Activated effector memory CD4-positive, alpha-beta T cell treated with Interleukin-2 at 50 U/mL for 16 hours (primary cell): ENCODE data around the gene CPSF7.
"Not testable (repeated sequence)": the region's sequence is repeated elsewhere in the genome, so short reads cannot be mapped to it uniquely, and the experiment has no call there.

Experiments used
- DNase-seq: peaks from one replicate; pipeline ENCODE4 v3.0.0-alpha.2; 2020

CPSF7 gene

GRCh38 chr11:61429691-61430582 lies at the start of gene CPSF7, which contains the start of gene SDHAF2:
Gene CPSF7 (minus strand): TSS chr11:61429975. CDS start chr11:61429235, 740 bp downstream.
Gene SDHAF2 (plus strand): TSS chr11:61430124. CDS start chr11:61430147, 23 bp downstream.
- DNase-seq = peak; percentile 97

DNA sequence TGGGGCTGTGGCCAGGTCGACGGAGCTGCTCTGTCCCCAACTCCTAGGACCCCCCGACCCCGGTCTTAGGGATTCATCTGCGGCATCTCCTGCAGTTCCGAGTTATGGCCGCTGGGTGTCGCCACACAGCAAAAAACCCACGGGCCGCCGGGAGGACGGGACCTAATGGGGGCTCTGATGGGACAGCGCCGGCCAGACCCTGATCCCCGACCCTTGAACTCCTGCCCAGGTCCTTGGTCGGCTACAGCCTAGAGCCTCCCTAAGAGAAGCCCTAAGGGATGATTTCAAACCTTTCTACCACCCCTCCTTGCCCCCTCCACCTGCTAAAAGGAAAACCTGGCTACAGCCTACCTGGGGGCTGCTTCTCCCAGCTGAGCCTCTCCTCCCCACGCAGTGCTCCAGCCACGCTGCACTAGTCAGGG lies 48.0 kb upstream of the CPSF7 start:
- DNase-seq = peak; percentile 33

- no peak for DNase-seq
Observed at GRCh38 chr11:61477126-61477525, 47.4 kb upstream of the CPSF7 start.

DNA sequence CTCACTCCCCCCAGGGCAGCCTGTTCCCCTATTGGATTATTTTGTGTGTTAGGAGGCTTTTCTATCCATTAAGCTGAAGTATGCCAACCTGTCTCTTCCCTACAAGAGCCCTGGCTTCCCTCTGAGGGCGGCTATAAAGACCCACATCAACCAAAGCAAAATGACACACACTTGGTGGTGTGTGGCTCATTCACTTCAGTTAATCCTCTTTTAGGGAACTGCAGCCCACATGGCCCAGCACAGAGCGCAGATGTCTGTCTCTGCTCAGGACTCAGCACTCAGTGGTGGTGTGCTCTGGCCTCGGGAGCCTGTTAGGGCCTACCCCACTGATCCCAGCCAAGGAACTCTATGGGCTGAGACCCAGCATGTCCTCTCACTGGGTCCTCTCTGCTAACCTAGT lies 46.6 kb upstream of the CPSF7 start:
- DNase-seq = no peak

- no peak for DNase-seq
Observed at GRCh38 chr11:61475433-61475832, 45.7 kb upstream of the CPSF7 start.

DNA sequence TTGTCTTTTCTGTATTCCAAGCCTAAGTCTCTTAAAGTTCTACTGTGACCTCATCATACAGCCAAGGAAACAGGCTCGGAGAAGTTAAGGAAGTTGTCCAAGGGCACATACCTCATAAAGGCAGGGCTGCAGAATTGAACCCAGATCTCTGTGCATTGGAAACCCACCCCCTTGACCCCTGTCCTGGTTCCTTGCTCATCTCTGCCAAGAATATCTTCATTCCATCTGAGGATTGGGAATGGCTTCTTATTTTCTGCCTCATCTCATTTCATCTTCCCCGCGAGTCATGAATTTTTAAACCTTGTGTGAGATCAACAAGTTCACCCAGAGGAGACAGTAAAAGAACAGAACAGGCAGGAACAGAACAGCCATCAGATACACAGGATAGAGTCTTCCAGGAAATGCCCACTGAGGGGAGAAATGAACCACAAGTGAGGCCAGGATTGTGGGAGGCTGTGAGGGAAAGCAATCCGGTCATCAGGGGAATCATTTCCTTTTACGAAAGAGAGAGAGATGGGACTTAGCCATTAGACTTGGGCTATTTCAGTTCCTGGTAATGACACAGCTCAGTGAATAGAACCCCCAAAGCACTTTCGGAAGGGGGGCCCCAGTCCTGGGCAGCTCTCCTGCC lies 44.4 kb upstream of the CPSF7 start:
- no peak for DNase-seq

DNA sequence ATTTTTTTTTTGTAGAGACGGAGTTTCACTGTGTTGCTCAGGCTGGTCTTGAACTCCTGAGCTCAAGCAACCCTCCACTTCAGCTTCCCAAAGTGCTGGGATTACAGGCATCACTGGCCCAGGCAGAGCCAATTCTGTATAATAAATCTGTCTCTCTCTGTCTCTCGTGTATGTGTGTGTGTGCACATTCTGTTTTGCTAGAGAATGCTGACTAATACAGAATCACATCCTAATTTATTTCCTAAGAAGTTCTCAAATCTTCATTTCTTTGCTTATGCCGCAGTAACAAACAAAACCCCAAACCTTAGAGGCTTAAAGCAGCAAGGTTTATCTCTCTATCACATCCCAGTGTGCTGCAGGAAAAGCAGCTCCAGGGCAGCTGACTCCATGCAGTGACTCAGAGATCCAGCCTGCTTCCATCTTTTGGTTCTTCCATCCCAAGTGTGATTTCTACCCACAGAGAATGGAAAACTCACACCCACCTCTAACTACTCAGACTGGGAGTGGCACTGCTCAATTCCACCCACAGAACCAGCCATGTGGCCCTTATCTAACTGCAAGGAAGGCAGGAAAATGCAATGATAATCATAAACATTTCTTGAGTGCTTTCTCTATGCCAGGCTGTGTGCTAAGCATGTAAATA lies 43.7 kb upstream of the CPSF7 start:
- no peak for DNase-seq

- DNase-seq = no peak
Observed at GRCh38 chr11:61472868-61473267, 43.1 kb upstream of the CPSF7 start.

DNA sequence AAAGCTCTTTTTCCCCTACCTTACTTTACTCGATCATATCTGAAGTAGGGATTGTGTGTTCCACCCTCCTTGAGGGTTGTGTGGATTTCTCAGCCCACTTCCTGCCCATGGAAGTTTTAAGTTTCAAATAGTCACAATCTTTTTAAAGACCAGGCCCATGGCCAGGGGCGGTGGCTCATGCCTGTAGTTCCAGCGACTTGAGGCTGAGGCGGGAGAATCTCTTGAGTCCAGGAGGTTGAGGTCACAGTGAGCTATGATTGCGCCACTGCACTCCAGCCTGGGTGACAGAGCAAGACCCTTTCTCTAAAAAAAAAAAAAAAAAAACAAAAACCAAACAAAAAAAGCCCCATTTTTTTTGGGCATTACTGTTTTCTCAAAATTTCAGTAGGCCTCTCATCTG lies 42.5 kb upstream of the CPSF7 start:
- DNase-seq = no peak

DNA sequence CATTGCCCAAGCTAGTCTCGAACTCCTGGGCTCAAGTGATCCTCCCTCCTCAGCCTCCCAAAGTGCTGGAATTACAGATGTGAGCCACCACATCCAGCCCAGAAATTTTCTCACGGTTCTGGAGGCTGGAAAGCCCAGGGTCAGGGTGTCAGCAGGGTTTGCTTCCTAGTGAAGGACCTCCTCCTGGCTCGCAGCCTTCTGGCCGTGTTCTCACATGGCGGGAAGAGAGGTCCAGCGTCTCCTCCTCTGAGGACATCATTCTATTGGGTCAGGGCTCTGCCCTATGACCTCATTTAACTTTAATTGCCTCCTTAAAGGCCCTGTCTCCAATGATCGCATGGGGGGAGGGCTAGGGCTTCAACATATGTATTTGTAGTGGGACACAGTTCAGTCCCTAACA lies 38.2 kb upstream of the CPSF7 start:
- no peak for DNase-seq

GRCh38 chr11:61467602-61468001 lies 37.8 kb upstream of the CPSF7 start:
- not testable (repeated sequence) for DNase-seq

GRCh38 chr11:61460986-61461385 lies 31.2 kb upstream of the CPSF7 start:
- DNase-seq = no peak

DNA sequence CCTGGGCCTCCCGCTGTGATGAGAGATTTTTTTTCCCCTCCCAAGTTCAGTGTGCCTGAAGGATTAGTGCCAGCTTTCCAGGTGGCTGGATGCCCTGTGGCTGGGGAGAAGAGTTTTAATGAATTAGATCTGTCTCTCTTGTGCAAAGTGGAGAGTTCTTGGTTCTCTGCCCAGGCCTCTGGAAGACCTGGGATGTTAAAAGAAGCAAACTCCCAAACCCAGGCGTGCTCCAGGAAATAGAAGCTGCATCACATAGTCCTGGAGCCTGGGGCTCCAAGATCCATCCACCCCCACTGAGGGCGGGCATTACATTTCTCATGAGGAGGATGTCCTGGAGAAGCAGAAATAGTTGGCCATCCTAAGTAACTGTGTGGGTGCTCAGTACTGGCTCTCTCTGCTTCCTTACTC lies 30.7 kb upstream of the CPSF7 start:
- DNase-seq = no peak

DNA sequence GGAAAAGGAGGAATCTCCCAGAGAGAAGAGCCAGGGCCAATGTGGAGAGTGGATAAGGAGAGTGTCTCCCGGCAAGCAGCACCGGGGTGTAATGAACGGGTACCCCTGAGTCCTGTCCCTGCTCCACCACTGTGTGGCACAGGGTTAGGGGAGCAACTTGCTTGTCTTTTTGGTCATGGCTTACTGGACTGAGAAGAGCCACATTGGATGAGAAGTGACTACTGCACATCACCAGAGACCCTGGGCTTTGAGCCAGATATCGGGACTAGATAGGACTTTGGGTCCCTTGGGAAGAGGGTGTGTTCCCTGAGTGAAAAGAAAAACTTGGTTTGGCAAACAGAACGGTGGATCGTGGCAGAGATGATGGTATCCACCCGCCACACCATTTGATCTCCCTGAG lies 24.7 kb upstream of the CPSF7 start:
- no peak for DNase-seq

DNA sequence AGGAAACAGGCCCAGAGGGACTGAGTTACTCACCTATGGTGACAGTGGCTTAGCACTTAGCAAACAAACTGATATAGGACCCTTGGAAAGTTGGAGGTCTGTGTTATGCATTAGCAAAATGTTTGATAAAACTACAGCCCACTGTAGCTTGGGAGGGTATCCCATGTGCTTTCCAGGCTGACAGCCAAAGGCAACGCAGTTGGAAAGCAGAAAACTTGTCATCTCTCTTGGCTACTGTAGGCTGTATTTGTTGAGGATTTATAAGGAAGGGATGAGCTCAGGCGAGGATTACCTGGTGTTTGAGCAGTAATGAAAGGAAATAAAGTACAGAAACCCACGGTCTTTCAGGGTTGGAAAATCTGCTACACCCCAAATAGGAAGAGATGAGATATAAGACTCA lies 23.9 kb upstream of the CPSF7 start:
- no peak for DNase-seq

DNA sequence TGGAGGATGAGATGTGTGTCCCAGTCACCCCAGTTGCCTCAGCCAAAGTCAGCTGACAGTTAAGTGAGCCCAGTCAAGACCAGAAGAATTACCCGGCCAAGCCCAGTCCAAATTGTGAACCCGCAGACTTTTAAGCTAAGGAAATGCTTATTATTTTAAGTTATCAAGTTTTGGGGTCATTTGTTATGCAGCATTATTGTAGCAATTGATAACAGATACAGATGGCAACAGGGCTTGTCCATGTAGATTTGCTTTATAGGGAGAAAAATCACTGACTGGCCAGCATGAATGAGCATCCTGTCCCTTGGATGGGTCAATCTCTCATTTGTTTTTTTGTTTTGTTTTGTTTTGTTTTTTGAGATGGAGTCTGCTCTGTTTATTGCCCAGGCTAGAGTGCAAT lies 23.1 kb upstream of the CPSF7 start:
- DNase-seq = no peak

DNA sequence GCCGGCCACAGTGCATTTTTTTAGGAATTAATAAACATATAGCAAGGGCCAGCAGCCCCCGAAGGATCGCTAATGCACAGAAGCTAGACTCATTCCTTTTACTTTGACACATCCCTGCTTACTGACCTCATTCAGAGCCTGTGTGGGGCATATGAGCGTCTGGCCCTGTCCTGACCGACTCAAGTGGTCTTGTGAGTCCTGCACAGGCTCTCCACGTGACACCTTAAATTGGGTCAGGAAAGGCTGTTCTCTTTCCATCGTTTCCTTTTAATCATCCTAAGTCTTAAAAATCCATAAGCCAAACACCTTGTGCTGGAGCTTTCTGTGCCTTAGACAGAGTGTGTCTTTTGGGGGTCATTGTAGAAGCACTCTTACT lies 18.8 kb upstream of the CPSF7 start:
- DNase-seq = no peak

GRCh38 chr11:61447601-61448551 lies 18.1 kb upstream of the CPSF7 start:
- no peak for DNase-seq

DNA sequence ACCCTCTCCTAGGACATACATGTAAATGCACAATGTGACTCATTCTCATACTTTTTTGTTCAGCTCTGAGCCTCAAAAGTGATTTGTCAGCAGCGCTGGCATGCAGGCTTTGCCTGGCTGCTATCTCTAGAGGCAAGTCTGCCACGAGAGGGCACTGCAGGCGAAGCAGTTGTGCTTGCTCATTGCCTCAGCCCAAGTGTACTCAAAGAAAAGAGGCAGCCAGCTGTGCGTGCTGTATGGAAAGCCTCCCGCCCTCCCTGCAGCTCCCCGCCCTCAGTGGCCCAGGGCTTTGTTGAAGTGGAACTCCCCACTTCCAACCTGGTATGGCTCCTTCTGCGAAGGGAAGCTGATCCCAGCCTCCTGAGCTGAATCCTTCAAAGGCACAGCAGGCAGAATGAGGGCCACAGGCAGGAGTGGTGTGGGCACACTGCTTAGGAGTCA lies 16.5 kb upstream of the CPSF7 start:
- DNase-seq = peak; percentile 53

DNA sequence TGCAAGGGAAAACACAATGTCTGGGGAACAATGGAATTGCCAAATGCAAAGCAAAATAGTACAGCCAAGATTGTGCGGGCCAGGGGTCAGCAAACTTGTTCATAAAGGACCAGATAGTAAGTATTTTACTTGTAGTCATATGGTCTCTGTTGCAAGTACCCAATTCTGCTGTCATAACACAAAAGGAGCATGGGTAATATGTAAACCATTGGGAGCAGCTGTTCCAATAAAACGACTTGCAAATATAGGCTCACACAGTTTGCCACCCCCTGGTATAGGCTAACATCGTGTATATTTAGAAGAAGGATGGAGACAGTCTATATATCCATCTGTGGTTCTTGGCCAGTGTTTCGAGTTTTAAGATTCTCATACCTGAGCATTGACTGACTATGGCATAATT lies 15.7 kb upstream of the CPSF7 start:
- DNase-seq = no peak

- DNase-seq = no peak
Observed at GRCh38 chr11:61442616-61443015, 12.8 kb upstream of the CPSF7 start.

DNA sequence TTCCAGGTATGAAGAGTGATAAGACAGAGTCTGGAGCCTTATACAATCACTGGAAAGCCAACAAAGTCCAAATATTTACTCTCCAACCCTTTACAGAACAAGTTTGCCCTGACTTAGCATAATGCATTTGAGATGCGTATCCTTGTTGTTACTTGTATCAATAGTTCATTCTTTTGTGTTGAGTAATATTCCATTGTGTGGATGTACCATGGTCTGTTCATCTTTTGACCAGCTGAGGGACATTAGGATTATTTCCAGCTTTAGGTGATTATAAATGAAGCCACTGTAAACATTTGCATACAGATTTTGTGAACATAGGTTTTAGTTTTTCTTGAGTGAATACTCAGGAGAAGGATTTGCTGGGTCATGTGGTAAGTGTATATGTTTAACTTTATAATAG lies 9.8 kb upstream of the CPSF7 start:
- no peak for DNase-seq

GRCh38 chr11:61437496-61437895 lies 7.7 kb upstream of the CPSF7 start:
- DNase-seq = no peak
